HUES48 (cell line): ENCODE data around the gene RGS7.
"Not testable (repeated sequence)": the region's sequence is repeated elsewhere in the genome, so short reads cannot be mapped to it uniquely, and the experiment has no call there.

ENCODE experiments used
- H3K27ac ChIP-seq: one replicate; pipeline ENCODE4 v1.7.0; 2013; ENCODE audit warnings: low read depth, low read length, inconsistent platforms
- H3K27me3 ChIP-seq: 2 replicates; pipeline ENCODE4 v1.6.1; 2013; ENCODE audit warnings: mild to moderate bottlenecking, low read length; ENCODE audit not compliant: control insufficient read depth, insufficient read depth
- H3K36me3 ChIP-seq: 2 replicates; pipeline ENCODE4 v1.6.1; 2013; ENCODE audit warnings: low read length; ENCODE audit not compliant: control insufficient read depth, insufficient read depth
- H3K4me1 ChIP-seq: 2 replicates; pipeline ENCODE4 v1.6.1; 2013; ENCODE audit warnings: mild to moderate bottlenecking, low read length; ENCODE audit not compliant: control insufficient read depth, insufficient read depth
- H3K4me3 ChIP-seq: 2 replicates; pipeline ENCODE4 v1.5.1; 2013; ENCODE audit warnings: mild to moderate bottlenecking, low read depth, low read length
- H3K9ac ChIP-seq: 2 replicates; pipeline ENCODE4 v1.6.1; 2013; ENCODE audit warnings: mild to moderate bottlenecking, low read depth, low read length, moderate library complexity
- H3K9me3 ChIP-seq: 2 replicates; pipeline ENCODE4 v1.6.1; 2013; ENCODE audit warnings: low read length; ENCODE audit not compliant: control insufficient read depth, insufficient read depth

The RGS7 gene

GRCh38 chr1:241235256-241235897 is 121.6 kb downstream of the RGS7 start:
- no peaks in the 10 kb centered on the region for H3K9me3 ChIP-seq
- H3K27me3 ChIP-seq = no peaks in the 10 kb centered on the region
- no peak overlapping the region for H3K4me3 ChIP-seq
- H3K9ac ChIP-seq = no peak overlapping the region
- no peak overlapping the region for H3K27ac ChIP-seq
- no peaks in the 10 kb centered on the region for H3K4me1 ChIP-seq
- no peaks in the 10 kb centered on the region for H3K36me3 ChIP-seq

- Histone ChIP-seq H3K4me3 (no peak overlapping the region), H3K27ac (no peak overlapping the region), H3K9me3 (no peaks in the 10 kb centered on the region), H3K4me1 (peaks cover 13% of the 10 kb centered on the region), H3K27me3 (no peaks in the 10 kb centered on the region), H3K9ac (no peak overlapping the region), H3K36me3 (no peaks in the 10 kb centered on the region)
These were observed 127.3 kb downstream of the RGS7 start for GRCh38 chr1:241229711-241230110.

- no peaks in the 10 kb centered on the region for H3K9me3 ChIP-seq
These were observed 127.8 kb downstream of the RGS7 start for GRCh38 chr1:241229216-241229615.

GRCh38 chr1:241228339-241228738 is 128.7 kb downstream of the RGS7 start:
- Histone ChIP-seq H3K4me1 (peaks cover 13% of the 10 kb centered on the region), H3K9me3 (no peaks in the 10 kb centered on the region), H3K4me3 (no peak overlapping the region), H3K27ac (no peak overlapping the region), H3K27me3 (no peaks in the 10 kb centered on the region), H3K9ac (no peak overlapping the region), H3K36me3 (no peaks in the 10 kb centered on the region)

More at GRCh38 chr1:241229216-241229615, 127.8 kb downstream of the RGS7 start:
- no peak overlapping the region for H3K4me3 ChIP-seq
- no peak overlapping the region for H3K9ac ChIP-seq
- no peaks in the 10 kb centered on the region for H3K36me3 ChIP-seq
- H3K4me1 ChIP-seq = peaks cover 13% of the 10 kb centered on the region
- H3K27me3 ChIP-seq = no peaks in the 10 kb centered on the region
- no peak overlapping the region for H3K27ac ChIP-seq

- H3K9me3 ChIP-seq = no peaks in the 10 kb centered on the region
- peaks cover 13% of the 10 kb centered on the region for H3K4me1 ChIP-seq
- no peak overlapping the region for H3K27ac ChIP-seq
These were observed 131.3 kb downstream of the RGS7 start for GRCh38 chr1:241225741-241226140.

DNA sequence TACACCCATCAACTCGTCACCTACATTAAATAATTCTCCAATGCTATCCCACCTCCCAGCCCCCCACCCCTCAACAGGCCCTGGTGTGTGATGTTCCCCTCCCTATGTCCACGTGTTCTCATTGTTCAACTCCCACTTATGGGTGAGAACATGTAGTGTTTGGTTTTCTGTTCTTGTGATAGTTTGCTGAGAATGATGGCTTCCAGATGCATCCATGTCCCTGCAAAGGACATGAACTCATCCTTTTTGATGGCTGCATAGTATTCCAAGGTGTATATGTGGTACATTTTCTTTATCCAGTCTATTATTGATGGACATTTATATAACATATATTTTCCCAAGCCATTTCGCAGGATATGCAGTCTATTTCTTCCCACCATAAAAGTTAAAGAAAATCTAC is 132.8 kb downstream of the RGS7 start:
- H3K4me1 ChIP-seq = peaks cover 27% of the 10 kb centered on the region
- not testable (repeated sequence) for H3K4me3 ChIP-seq, H3K27ac ChIP-seq, H3K36me3 ChIP-seq, H3K9ac ChIP-seq, H3K9me3 ChIP-seq, H3K27me3 ChIP-seq

More at GRCh38 chr1:241225741-241226140, 131.3 kb downstream of the RGS7 start:
- H3K27me3 ChIP-seq = no peaks in the 10 kb centered on the region
- no peak overlapping the region for H3K4me3 ChIP-seq
- no peaks in the 10 kb centered on the region for H3K36me3 ChIP-seq
- no peak overlapping the region for H3K9ac ChIP-seq

DNA sequence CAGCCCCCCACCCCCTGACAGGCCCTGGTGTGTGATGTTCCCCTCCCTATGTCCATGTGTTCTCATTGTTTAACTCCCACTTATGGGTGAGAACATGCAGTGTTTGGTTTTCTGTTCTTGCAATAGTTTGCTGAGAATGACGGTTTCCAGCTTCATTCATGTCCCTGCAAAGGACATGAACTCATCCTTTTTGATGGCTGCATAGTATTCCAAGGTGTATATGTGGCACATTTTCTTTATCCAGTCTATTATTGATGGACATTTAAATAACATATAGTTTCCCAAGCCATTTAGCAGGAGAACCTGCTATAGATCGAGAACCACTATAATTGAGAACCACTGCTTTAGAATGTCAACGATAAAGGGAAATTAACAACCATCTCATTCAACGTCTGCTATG is 134.2 kb downstream of the RGS7 start:
- not testable (repeated sequence) for H3K27ac ChIP-seq, H3K4me3 ChIP-seq, H3K9me3 ChIP-seq, H3K27me3 ChIP-seq, H3K9ac ChIP-seq, H3K36me3 ChIP-seq
- H3K4me1 ChIP-seq = peaks cover 27% of the 10 kb centered on the region

DNA sequence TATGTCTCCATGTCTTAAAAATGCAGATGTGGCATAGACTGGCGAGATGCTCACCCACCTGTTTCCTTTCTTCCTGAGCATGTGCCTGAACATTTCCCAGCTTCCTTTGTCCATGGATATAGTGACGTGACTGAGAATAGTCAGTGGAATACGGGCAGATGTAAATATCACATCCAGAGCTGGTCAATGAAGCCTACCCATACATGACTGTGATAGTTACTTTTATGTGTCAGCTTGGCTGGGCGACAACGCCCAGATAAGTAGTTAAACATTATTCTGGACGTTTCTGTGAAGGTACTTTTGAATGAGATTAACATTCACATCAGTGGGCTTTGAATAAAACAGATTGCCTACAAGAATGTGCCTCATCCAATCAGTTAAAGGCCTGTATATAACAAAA is 135.7 kb downstream of the RGS7 start:
- Histone ChIP-seq H3K9ac (no peak overlapping the region), H3K27ac (no peak overlapping the region), H3K4me3 (no peak overlapping the region)

DNA sequence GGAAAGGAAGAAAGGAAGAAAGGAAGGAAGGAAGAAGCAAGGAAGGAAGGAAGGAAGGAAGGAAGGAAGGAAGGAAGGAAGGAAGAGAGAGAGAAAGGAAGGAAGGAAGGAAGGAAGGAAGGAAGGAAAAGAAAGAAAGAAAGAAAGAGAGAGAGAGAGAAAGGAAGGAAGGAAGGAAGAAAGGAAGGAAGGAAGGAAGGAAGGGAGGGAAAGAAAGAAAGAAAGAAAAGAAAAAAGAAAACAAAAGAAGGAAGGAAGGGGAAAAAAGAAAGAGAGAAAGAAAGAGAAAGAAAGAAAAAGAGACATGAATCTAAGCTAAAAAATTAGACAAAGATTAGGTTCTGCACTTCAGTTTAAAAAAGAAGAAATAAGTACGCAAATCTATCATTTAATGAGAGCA is 136.1 kb downstream of the RGS7 start:
- H3K4me3 ChIP-seq, H3K9ac ChIP-seq, H3K27me3 ChIP-seq, H3K27ac ChIP-seq, H3K9me3 ChIP-seq, H3K36me3 ChIP-seq: not testable (repeated sequence)
- H3K4me1 ChIP-seq = peaks cover 15% of the 10 kb centered on the region

More for the DNA sequence above, 135.7 kb downstream of the RGS7 start:
- Histone ChIP-seq H3K4me1 (peaks cover 19% of the 10 kb centered on the region), H3K9me3 (no peaks in the 10 kb centered on the region), H3K27me3 (no peaks in the 10 kb centered on the region), H3K36me3 (no peaks in the 10 kb centered on the region)

GRCh38 chr1:241219449-241219848 is 137.6 kb downstream of the RGS7 start:
- H3K4me1 ChIP-seq = peaks cover 15% of the 10 kb centered on the region
- H3K27ac ChIP-seq = no peak overlapping the region
- no peaks in the 10 kb centered on the region for H3K36me3 ChIP-seq
- H3K9me3 ChIP-seq = no peaks in the 10 kb centered on the region
- no peaks in the 10 kb centered on the region for H3K27me3 ChIP-seq
- H3K4me3 ChIP-seq = no peak overlapping the region
- H3K9ac ChIP-seq = no peak overlapping the region; the same call in 1 of the 2 replicates

- no peak overlapping the region for H3K27ac ChIP-seq
- no peak overlapping the region for H3K9ac ChIP-seq
- no peaks in the 10 kb centered on the region for H3K27me3 ChIP-seq
- H3K4me3 ChIP-seq = no peak overlapping the region
- no peaks in the 10 kb centered on the region for H3K36me3 ChIP-seq
- peaks cover 15% of the 10 kb centered on the region for H3K4me1 ChIP-seq
- no peaks in the 10 kb centered on the region for H3K9me3 ChIP-seq
These were observed 139.5 kb downstream of the RGS7 start for GRCh38 chr1:241217516-241217915.
